ENCODE results near the gene TBC1D22B.

The TBC1D22B gene

GRCh38 chr6:37254881-37255280 lies 2.7 kb upstream of the TBC1D22B start:
- Histone ChIP-seq H3K27ac (ENCODE audit: low read depth in 2 of 2, low read length in 2 of 2) (no peak overlapping the region), H3K9me3 (ENCODE audit: control insufficient read depth in 2 of 2, low read length in 2 of 2) (no peaks in the 10 kb centered on the region), H3K9ac (ENCODE audit: low read depth in 1 of 2, low read length in 2 of 2) (no peak overlapping the region), H3K27me3 (ENCODE audit: control insufficient read depth in 2 of 2, insufficient read depth in 2 of 2, low read length in 2 of 2) (no peaks in the 10 kb centered on the region), H3K4me1 (ENCODE audit: control insufficient read depth in 2 of 2, insufficient read depth in 2 of 2, low read length in 2 of 2) (peaks cover 6 to 19% of the 10 kb centered on the region in 2 donors), H3K4me3 (ENCODE audit: low read length in 2 of 2) (no peak overlapping the region), H3K36me3 (ENCODE audit: control insufficient read depth in 2 of 2, insufficient read depth in 2 of 2, low read length in 2 of 2) (no peaks in the 10 kb centered on the region)

- Histone ChIP-seq H3K4me3 (ENCODE audit: low read length in 2 of 2) (peak overlapping the region; percentile 93 to 99), H3K36me3 (ENCODE audit: control insufficient read depth in 2 of 2, insufficient read depth in 2 of 2, low read length in 2 of 2) (no peaks in the 10 kb centered on the region), H3K9ac (ENCODE audit: low read depth in 1 of 2, low read length in 2 of 2) (peak overlapping the region in 1 of 2 donors; percentile 94), H3K9me3 (ENCODE audit: control insufficient read depth in 2 of 2, low read length in 2 of 2) (no peaks in the 10 kb centered on the region), H3K27ac (ENCODE audit: low read depth in 2 of 2, low read length in 2 of 2) (no peak overlapping the region), H3K4me1 (ENCODE audit: control insufficient read depth in 2 of 2, insufficient read depth in 2 of 2, low read length in 2 of 2) (peaks cover 6 to 19% of the 10 kb centered on the region in 2 donors), H3K27me3 (ENCODE audit: control insufficient read depth in 2 of 2, insufficient read depth in 2 of 2, low read length in 2 of 2) (no peaks in the 10 kb centered on the region)
Measured at GRCh38 chr6:37256692-37257319, 766 bp upstream of the TBC1D22B start.

- H3K4me3 ChIP-seq (ENCODE audit: low read length in 2 of 2): peak overlapping the region; percentile 93 to 99
- peak overlapping the region in 1 of 2 donors; percentile 94 for H3K9ac ChIP-seq (ENCODE audit: low read depth in 1 of 2, low read length in 2 of 2)
- H3K4me1 ChIP-seq (ENCODE audit: control insufficient read depth in 2 of 2, insufficient read depth in 2 of 2, low read length in 2 of 2): peaks cover 6 to 19% of the 10 kb centered on the region in 2 donors
- H3K9me3 ChIP-seq (ENCODE audit: control insufficient read depth in 2 of 2, low read length in 2 of 2): no peaks in the 10 kb centered on the region
- no peak overlapping the region for H3K27ac ChIP-seq (ENCODE audit: low read depth in 2 of 2, low read length in 2 of 2)
- no peaks in the 10 kb centered on the region for H3K27me3 ChIP-seq (ENCODE audit: control insufficient read depth in 2 of 2, insufficient read depth in 2 of 2, low read length in 2 of 2)
- no peaks in the 10 kb centered on the region for H3K36me3 ChIP-seq (ENCODE audit: control insufficient read depth in 2 of 2, insufficient read depth in 2 of 2, low read length in 2 of 2)
Measured at GRCh38 chr6:37257320-37257633, 295 bp upstream of the TBC1D22B start.

GRCh38 chr6:37258405-37259105 lies 983 bp downstream of the TBC1D22B start:
- Histone ChIP-seq H3K4me3 (ENCODE audit: low read length in 2 of 2) (peak overlapping the region; percentile 93 to 99), H3K9ac (ENCODE audit: low read depth in 1 of 2, low read length in 2 of 2) (peak overlapping the region; percentile 94), H3K36me3 (ENCODE audit: control insufficient read depth in 2 of 2, insufficient read depth in 2 of 2, low read length in 2 of 2) (no peaks in the 10 kb centered on the region), H3K27me3 (ENCODE audit: control insufficient read depth in 2 of 2, insufficient read depth in 2 of 2, low read length in 2 of 2) (no peaks in the 10 kb centered on the region), H3K4me1 (ENCODE audit: control insufficient read depth in 2 of 2, insufficient read depth in 2 of 2, low read length in 2 of 2) (peaks cover 6 to 19% of the 10 kb centered on the region in 2 donors), H3K9me3 (ENCODE audit: control insufficient read depth in 2 of 2, low read length in 2 of 2) (no peaks in the 10 kb centered on the region), H3K27ac (ENCODE audit: low read depth in 2 of 2, low read length in 2 of 2) (peak overlapping the region in 1 of 2 donors; percentile 70)

- Histone ChIP-seq H3K36me3 (ENCODE audit: control insufficient read depth in 2 of 2, insufficient read depth in 2 of 2, low read length in 2 of 2) (no peaks in the 10 kb centered on the region), H3K4me3 (ENCODE audit: low read length in 2 of 2) (no peak overlapping the region), H3K27ac (ENCODE audit: low read depth in 2 of 2, low read length in 2 of 2) (no peak overlapping the region), H3K4me1 (ENCODE audit: control insufficient read depth in 2 of 2, insufficient read depth in 2 of 2, low read length in 2 of 2) (peaks cover 6 to 19% of the 10 kb centered on the region in 2 donors), H3K27me3 (ENCODE audit: control insufficient read depth in 2 of 2, insufficient read depth in 2 of 2, low read length in 2 of 2) (no peaks in the 10 kb centered on the region), H3K9ac (ENCODE audit: low read depth in 1 of 2, low read length in 2 of 2) (no peak overlapping the region), H3K9me3 (ENCODE audit: control insufficient read depth in 2 of 2, low read length in 2 of 2) (no peaks in the 10 kb centered on the region)
Measured at GRCh38 chr6:37259191-37259590, 1.6 kb downstream of the TBC1D22B start.

GRCh38 chr6:37260040-37260439 lies 2.5 kb downstream of the TBC1D22B start:
- Histone ChIP-seq H3K36me3 (ENCODE audit: control insufficient read depth in 2 of 2, insufficient read depth in 2 of 2, low read length in 2 of 2) (no peaks in the 10 kb centered on the region), H3K9me3 (ENCODE audit: control insufficient read depth in 2 of 2, low read length in 2 of 2) (no peaks in the 10 kb centered on the region), H3K4me3 (ENCODE audit: low read length in 2 of 2) (no peak overlapping the region), H3K27ac (ENCODE audit: low read depth in 2 of 2, low read length in 2 of 2) (no peak overlapping the region), H3K27me3 (ENCODE audit: control insufficient read depth in 2 of 2, insufficient read depth in 2 of 2, low read length in 2 of 2) (no peaks in the 10 kb centered on the region), H3K4me1 (ENCODE audit: control insufficient read depth in 2 of 2, insufficient read depth in 2 of 2, low read length in 2 of 2) (peaks cover 6 to 19% of the 10 kb centered on the region in 2 donors), H3K9ac (ENCODE audit: low read depth in 1 of 2, low read length in 2 of 2) (no peak overlapping the region)

- no peaks in the 10 kb centered on the region for H3K27me3 ChIP-seq (ENCODE audit: control insufficient read depth in 2 of 2, insufficient read depth in 2 of 2, low read length in 2 of 2)
- no peak overlapping the region for H3K27ac ChIP-seq (ENCODE audit: low read depth in 2 of 2, low read length in 2 of 2)
- H3K9me3 ChIP-seq (ENCODE audit: control insufficient read depth in 2 of 2, low read length in 2 of 2): no peaks in the 10 kb centered on the region
- peaks cover 6 to 19% of the 10 kb centered on the region in 2 donors for H3K4me1 ChIP-seq (ENCODE audit: control insufficient read depth in 2 of 2, insufficient read depth in 2 of 2, low read length in 2 of 2)
- no peak overlapping the region for H3K4me3 ChIP-seq (ENCODE audit: low read length in 2 of 2)
- no peak overlapping the region for H3K9ac ChIP-seq (ENCODE audit: low read depth in 1 of 2, low read length in 2 of 2)
- H3K36me3 ChIP-seq (ENCODE audit: control insufficient read depth in 2 of 2, insufficient read depth in 2 of 2, low read length in 2 of 2): no peaks in the 10 kb centered on the region
Measured at GRCh38 chr6:37260444-37260843, 2.9 kb downstream of the TBC1D22B start.

- Histone ChIP-seq H3K9me3 (ENCODE audit: control insufficient read depth in 2 of 2, low read length in 2 of 2) (no peaks in the 10 kb centered on the region), H3K27ac (ENCODE audit: low read depth in 2 of 2, low read length in 2 of 2) (no peak overlapping the region), H3K4me1 (ENCODE audit: control insufficient read depth in 2 of 2, insufficient read depth in 2 of 2, low read length in 2 of 2) (peaks cover 6 to 19% of the 10 kb centered on the region in 2 donors), H3K27me3 (ENCODE audit: control insufficient read depth in 2 of 2, insufficient read depth in 2 of 2, low read length in 2 of 2) (no peaks in the 10 kb centered on the region), H3K9ac (ENCODE audit: low read depth in 1 of 2, low read length in 2 of 2) (no peak overlapping the region), H3K36me3 (ENCODE audit: control insufficient read depth in 2 of 2, insufficient read depth in 2 of 2, low read length in 2 of 2) (no peaks in the 10 kb centered on the region), H3K4me3 (ENCODE audit: low read length in 2 of 2) (no peak overlapping the region)
Measured at GRCh38 chr6:37261198-37261597, 3.6 kb downstream of the TBC1D22B start.

- H3K9ac ChIP-seq (ENCODE audit: low read depth in 1 of 2, low read length in 2 of 2): no peak overlapping the region
- no peaks in the 10 kb centered on the region for H3K9me3 ChIP-seq (ENCODE audit: control insufficient read depth in 2 of 2, low read length in 2 of 2)
- H3K4me1 ChIP-seq (ENCODE audit: control insufficient read depth in 2 of 2, insufficient read depth in 2 of 2, low read length in 2 of 2): peaks cover 3 to 16% of the 10 kb centered on the region in 2 donors
- no peaks in the 10 kb centered on the region for H3K36me3 ChIP-seq (ENCODE audit: control insufficient read depth in 2 of 2, insufficient read depth in 2 of 2, low read length in 2 of 2)
- H3K4me3 ChIP-seq (ENCODE audit: low read length in 2 of 2): no peak overlapping the region
- no peak overlapping the region for H3K27ac ChIP-seq (ENCODE audit: low read depth in 2 of 2, low read length in 2 of 2)
- H3K27me3 ChIP-seq (ENCODE audit: control insufficient read depth in 2 of 2, insufficient read depth in 2 of 2, low read length in 2 of 2): no peaks in the 10 kb centered on the region
Measured at GRCh38 chr6:37262446-37263026, 5.0 kb downstream of the TBC1D22B start.

GRCh38 chr6:37265001-37265400 lies 7.4 kb downstream of the TBC1D22B start:
- Histone ChIP-seq H3K36me3 (ENCODE audit: control insufficient read depth in 2 of 2, insufficient read depth in 2 of 2, low read length in 2 of 2) (no peaks in the 10 kb centered on the region), H3K9ac (ENCODE audit: low read depth in 1 of 2, low read length in 2 of 2) (no peak overlapping the region), H3K27ac (ENCODE audit: low read depth in 2 of 2, low read length in 2 of 2) (no peak overlapping the region), H3K9me3 (ENCODE audit: control insufficient read depth in 2 of 2, low read length in 2 of 2) (no peaks in the 10 kb centered on the region), H3K27me3 (ENCODE audit: control insufficient read depth in 2 of 2, insufficient read depth in 2 of 2, low read length in 2 of 2) (no peaks in the 10 kb centered on the region), H3K4me1 (ENCODE audit: control insufficient read depth in 2 of 2, insufficient read depth in 2 of 2, low read length in 2 of 2) (no peaks in the 10 kb centered on the region), H3K4me3 (ENCODE audit: low read length in 2 of 2) (no peak overlapping the region)

Measured in mucosa of rectum (tissue), 2 donors.